Right kidney (tissue), 1 donor: ENCODE data around the gene HNRNPC.
"Not testable (repeated sequence)": the region's sequence is repeated elsewhere in the genome, so short reads cannot be mapped to it uniquely, and the experiment has no call there.

Source experiments
- DNase-seq: peaks from one replicate; pipeline ENCODE4 v3.0.0-alpha.2; 2016

Gene HNRNPC

DNA sequence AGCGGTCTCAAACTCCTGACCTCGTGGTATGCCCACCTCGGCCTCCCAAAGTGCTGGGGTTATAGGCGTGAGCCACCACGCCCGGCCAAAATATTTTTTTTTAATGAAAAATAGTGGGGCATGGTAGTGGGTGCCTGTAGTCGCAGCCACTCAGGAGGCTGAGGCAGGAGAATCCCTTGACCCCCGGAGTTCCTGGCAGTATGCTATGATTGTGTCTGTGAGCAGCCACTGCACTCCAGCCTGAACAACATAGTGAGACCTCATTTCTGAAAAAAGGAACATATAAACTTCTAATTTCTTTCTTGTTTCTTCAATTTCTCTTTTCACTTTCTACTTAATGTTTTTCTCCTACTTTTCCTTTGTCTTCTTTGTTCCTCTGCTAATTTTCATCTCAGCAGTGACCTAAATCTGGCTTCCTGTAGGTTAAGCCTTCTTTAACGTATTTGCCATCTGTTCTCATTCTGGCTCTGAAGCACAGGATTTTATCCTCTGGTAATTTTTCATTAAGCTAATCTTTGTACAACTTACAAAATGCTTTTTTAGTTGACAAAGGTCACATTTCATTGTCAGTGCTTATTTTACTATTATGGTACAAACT is 6.1 kb upstream of the HNRNPC start:
- DNase-seq: no peak

DNA sequence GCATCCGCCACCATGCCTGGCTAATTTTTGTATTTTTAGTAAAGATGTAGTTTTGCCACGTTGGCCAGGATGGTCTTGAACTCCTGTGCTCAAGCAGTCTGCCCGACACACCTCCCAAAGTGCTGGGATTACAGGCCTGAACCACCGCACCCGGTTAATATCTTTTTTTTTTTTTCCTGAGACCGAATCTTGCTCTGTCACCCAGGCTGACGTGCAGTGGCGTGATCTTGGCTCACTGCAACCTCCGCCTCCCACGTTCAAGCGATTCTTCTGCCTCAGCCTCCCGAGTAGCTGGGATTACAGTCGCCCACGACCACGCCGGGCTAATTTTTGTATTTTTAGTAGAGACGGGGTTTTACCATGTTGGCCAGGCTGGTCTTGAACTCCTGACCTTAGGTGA is 3.4 kb upstream of the HNRNPC start:
- not testable (repeated sequence) for DNase-seq

DNA sequence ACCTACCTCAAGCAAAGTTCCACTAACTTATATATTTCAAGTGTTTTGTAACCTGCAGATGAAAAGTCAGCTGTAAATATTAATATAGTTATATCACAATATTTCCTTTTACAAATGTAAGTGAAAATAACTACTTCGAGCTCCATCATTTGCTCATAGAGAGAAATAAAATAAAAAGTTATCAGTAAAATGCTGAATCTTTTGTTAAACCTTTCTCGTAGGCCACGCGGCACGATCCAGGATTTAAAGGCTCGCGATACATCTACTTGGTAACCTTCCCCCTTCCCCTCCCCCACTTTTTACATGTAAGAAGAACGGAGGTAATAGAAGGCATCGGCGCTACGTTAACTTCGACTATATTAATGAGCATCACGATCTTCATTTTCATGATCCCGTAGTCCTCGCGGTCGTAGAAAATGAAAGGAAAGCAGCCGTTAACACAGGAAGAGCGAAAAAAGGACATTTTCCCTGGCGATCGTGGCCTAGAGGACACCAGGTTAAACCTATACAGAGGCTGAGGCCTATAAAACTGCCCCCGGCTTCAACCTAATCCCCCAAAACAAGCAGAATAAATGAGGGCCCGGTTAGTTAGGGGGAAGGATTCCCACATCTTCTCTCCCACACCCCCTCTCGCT is 508 bp downstream of the HNRNPC start:
- no peak for DNase-seq

DNA sequence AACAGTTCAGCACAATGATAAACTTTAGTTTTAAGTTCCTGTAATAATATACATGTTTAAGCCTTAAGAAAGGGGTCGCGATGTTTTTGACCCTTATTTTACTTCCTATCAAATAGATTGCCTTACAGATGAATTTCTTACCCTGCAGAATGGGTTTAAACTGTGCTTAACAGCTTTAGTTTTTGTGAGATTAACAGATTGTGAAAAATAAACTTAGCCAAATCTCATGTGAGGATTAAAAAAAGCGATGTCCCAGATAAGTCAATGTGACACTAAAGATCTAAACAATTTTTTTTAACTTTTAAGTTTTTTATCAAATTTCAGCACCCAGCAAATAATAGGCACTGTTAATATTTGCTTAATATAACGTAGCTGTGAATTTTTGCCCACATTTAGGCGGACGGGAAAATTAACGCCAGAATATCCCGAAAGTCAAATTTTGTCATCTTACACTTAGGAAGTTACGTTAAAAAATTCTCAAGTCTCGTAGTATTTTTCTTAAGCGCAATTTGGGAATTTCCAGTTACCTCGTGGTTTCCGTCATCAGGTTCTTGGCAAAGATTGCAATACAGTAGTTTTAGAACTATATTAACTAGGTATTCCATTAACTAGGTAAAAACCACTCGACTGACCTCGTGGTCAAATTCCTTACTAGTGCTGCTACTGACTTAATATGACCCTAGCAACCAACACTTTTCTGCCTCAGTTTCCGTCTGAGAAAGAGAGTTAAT is 1.2 kb downstream of the HNRNPC start:
- no peak for DNase-seq

DNA sequence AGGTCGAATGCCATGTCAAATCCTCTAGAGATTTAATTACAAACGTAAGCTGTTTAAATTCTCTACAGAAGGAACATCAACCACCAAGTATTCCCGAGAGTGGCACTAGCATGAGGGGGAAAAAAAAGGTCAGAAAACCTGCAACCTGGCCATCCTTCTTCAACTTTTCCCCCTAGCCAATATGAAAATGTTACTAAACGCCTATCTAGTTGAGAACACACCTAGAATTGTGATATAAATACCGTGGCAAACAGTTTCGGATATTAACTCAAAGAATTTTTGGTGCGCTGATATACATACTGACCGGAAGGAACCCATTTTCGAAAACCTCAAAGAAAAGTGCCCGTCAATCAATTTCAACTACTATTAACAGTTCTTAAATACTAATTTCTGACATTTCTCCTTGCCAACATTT is 1.8 kb downstream of the HNRNPC start:
- no peak for DNase-seq

DNA sequence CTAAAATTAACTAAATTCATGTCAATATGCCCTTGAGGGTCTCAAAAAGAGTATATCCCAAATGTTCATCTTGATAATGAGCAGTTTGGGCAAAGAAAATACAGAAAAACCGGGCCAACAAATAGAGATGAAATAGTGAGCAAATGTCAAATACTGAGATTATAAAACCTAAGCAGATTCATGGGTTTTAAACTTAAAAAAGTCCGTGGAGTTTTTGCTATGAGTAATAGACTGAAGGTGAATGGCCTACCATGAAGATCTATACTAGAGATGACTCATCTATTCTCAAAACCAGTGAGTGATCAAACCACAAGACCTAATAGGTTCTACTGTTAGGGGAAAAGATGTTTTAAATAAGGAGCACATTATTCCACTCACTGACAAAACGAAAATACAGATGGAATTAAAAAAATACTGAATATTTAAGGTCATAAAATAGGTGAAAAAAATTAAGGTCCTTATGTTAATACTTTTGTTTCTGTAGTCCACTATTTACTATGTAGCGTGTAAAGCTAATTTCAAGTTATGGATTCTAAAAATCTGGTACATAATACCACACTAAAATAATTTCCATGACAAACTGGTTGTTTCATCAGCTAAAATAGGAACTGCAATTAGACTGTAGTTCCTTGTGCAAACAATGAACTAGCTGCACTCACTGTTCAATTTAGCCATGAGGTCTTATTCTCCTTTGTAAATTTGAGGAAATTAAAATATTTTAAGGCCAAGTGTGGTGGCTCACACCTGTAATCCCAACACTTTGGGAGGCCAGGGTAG is 5.0 kb downstream of the HNRNPC start:
- no peak for DNase-seq

DNA sequence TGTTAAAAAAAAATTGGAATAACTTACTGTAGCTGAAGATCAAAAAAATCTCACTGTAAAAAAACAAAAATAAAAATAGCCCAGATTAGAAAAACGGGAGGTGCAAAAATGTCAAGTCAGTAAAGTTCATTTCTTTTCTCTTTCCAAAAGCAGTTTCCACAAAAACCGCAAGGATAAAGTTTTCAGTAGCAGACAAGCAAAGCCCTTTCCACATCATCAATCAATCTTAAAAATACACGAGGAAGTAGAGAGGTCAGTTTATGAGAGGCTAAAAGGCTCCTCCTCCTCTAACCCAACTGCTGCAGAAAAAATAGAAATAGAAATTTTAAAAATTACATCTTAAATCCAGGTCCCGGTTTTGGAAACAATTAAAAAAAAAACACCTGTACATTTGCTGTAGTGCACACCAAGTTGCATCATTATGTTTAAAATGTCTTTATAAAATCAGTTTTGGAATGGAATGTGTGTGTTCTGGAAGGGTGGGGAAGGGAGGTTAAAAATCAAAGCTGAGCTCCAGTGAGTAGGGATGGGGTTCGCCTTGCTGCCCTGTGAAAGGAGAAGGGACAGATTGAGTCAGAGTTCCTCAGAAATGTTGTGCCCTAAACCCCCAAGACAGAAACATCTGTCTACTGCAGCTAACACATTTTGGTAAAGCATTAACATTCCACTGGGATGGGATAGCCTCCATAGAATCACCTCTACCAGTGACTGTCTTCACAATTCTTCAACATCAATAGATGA is 5.8 kb downstream of the HNRNPC start:
- no peak for DNase-seq

DNA sequence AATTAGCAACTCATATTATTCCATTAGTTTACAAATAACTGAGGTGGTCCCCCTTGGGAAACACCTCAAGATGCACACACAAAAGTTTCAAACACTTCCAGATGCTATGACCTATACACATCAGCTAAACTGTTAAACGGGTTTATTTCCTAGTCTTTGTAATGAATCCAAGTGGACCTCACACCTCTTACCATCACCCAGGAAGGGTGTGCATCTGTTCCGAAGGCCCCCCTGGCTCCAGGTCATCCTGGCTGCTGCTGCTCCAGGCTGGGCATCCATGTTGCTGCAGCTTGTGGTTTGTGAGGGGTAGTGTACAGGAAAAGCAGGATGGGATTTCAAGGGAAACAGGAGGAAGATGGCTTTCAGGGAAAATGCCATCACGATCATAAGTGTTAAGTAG is 6.8 kb downstream of the HNRNPC start:
- DNase-seq: no peak

DNA sequence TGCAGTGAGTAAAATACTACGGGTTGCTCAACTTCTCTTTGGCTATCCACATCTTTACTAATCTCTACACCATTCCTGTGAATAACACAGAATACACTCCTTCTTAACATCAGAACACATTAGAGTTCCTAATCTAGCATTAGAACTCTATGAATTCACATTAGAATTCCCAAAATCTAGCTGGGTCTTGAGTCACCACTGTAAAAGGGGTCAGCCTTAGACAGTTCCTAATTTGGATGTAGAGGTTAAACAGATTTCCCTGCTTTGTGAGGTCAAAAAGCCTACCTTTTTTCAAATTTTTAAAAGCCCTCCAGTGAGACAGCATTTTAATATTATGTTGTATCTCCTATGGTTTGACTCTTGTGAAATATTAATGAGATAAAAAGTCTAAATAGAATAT is 7.4 kb downstream of the HNRNPC start:
- DNase-seq: no peak

DNA sequence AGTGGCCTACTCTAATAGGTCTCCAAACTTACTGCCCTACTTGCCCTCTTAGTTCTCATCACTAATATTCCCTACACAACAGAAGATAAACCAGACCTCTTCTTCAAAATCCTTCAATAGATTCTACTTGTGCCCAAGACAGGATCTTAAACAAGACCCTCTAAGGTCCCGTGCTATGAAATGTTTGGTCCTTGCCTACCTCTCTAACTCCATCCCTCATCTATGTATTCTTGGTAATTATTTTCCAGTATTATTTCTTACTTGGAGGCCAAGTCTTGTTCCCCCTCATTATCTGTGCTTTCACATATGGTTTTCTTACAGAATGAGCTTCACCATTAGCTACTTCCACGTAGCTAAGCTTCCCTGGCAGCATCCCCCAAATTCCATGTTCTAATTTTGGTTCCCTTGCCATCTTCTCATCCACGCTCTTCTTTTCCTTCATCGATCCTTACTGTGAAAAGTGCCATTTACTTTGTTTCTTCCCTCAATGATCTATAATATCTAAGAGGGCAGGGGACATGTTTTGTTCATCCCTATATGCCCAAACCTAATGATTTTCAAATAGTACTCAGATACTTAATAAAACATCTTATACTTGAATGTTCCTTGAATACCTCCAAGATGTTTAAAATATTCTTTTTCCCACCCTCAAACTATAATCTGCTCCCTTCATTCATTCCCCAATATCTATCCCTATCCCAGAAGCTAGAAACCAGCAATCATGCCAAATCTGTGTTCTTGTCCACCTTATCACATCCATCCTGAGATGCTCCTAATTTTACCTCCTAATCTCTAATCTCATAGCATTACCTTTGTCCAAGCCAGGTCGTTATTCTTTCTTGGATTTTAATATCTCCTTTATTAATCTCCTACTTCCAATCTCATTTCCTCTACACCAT is 10.1 kb downstream of the HNRNPC start:
- no peak for DNase-seq

DNA sequence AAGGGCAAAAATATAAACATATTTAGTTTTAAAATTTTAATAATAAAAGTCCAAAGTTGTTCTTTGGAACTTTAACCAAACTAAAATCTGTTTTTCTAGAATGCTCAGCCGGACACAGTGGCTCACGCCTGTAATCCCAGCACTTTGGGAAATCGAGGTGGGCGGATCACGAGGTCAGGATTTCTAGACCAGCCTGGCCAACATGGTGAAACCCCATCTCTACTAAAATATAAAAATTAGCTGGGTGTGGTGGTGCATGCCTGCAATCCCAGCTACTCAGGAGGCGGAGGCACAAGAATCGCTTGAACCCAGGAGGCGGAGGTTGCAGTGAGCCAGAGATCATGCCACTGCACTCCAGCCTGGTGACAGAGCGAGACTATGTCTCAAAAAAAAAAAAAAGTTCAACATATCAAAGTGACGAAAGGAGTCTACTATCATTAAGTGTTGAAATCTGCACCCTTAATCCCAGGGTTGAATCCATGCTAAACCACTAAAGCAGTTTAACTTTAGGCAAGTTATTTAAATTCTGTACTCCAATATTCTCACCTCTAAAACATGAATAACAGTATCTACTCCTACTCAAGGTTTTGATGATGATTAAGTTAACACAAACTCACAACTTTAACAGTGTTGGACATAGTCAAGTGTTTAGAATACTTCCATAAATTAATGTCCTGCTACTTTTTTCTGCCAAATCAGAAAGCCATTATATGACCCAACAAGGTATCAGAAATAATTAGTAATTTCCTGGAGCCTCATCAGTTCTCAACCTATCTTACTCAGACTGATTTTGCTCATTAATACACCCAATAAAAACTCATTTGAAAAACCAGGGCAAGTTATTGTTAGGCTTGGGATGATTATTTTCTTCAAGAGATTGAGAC is 11.0 kb downstream of the HNRNPC start:
- DNase-seq: no peak

DNA sequence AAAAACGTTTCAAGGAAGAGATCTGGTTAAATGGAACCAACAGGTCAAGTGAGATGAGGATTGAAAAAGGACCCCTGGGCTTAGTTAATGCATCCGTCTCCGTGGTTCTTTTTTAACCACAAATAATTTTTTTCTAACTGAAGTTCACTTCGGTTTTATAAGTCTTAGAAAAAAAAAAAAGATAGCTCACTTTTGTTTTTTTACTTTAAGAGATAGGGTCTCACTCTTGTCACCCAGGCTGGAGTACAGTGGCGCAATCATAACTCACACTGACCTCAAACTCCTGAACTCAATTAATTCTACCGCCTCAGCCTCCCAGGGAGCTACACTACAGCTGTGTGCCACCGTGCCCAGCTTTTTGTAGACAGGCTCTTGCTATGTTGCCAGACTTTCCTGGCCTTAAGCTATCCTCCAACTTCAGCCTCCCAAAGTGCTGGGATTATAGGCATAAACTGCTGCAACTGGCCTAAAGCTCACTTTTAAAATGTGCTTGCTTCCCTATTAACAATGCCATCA is 11.8 kb downstream of the HNRNPC start:
- DNase-seq: no peak

DNA sequence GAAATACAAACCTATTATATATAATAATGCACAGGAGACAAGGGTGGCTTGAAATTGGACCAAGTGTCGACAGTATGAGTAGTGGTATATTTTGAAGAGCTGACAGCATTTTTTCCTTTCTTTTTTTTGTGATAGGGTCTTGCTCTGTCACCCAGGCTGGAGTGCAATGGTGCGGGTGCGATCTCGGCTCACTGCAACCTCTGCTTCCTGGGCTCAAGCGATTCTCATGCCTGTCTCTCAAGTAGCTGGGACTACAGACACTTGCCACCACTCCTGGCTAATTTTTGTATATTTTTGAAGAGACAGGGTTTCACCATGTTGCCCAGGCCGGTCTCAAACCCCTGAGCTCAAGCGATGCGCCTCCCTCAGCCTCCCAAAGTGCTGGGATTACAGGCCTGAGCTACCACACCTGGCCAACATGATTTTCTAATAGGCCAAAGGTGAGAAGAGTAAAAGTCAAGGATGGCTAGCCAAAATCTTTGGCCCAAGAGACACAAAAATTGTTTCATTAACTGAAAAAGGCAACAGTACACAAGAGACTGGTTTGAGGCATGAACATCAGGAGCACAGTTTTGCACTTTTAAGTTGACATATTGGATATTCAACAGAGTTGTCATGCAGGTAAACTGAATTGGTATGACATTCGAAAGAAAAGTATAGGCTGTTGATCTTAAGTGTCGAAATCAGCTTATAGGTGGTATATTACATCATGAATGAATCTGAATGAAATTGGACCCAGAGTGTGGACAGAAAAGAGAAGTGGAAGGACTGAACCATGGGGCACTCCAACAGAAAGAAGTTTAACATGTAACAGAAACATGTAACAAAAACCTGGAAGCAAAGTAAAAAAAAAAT is 12.5 kb downstream of the HNRNPC start:
- DNase-seq: no peak

DNA sequence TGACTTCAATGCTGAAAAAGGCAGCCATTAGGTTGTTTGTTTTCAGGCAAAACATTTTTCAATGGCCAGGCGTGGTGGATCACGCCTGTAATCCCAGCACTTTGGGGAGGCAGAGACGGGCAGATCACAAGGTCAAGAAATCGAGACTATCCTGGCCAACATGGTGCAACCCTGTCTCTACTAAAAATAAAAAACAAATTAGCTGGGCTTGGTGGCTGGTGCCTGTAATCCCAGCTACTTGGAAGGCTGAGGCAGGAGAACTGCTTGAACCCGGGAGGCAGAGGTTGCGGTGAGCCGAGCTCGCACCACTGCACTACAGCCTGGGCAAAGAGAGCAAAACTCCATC is 13.2 kb downstream of the HNRNPC start:
- not testable (repeated sequence) for DNase-seq

DNA sequence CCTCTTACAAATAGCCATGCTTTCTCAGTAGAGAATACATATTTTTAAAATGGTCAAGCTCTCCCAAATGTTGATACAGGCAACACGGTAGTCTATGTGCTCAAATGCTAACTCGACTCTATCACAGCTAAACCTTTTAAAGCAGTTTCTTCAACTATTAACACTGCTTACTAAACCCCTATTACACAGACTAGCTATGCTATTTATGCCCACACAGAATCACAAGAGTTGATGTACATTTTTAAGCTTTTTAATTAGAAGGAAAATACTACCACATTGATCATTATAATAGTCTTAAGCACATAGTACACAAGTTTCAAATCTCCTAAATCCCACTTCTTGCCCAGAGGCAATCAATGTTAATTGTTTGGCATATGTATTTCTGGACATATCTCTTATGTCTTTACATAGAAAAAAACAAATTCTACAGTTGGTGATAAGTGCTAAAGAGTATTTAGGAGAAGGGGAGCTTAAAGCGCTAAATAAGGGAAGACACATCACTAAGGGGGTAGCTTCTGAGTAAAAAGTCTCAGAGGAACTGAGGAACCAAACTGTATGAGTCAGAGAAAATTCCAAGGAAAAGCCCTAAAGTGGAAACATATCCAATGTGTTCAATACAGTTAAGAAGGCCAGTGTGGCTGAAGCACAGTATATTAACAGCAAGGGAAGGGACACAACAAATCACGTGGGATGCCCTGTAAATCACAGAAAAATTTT is 13.7 kb downstream of the HNRNPC start:
- DNase-seq: no peak

DNA sequence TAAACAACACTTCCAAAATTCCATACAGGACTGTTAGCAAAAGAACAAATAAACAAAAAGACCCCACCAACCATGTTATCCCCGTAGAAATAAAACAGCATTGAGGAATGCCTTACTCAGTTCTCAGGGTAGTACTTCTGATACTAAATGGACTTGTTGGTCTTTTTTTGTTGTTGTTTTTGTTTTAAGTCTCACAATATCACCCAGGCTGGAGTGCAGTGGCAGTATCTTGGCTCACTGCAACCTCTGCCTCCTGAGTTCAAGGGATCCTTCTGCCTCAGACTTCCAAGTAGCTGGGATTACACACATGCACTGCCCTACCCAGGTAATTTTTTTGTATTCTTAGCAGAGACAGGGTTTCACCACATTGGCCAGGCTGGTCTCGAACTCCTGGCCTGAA is 17.1 kb downstream of the HNRNPC start:
- DNase-seq: no peak

DNA sequence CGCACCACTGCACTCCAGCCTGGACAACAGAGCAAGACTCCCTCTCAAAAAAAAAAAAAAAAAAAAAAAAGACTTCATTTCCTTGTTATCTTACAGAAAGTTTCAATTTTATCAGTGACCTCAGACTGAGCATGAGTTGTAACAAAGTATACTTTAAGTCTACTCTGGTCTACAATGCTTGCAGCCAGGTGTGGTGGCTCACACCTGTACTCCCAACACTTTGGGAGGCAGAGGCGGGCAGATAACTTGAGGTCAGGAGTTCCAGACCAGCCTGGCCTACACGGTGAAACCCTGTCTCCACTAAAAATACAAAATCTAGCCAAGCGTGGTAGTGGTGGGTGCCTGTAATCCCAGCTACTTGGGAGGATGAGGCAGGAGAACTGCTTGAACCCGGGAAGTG is 18.0 kb downstream of the HNRNPC start:
- DNase-seq: no peak

DNA sequence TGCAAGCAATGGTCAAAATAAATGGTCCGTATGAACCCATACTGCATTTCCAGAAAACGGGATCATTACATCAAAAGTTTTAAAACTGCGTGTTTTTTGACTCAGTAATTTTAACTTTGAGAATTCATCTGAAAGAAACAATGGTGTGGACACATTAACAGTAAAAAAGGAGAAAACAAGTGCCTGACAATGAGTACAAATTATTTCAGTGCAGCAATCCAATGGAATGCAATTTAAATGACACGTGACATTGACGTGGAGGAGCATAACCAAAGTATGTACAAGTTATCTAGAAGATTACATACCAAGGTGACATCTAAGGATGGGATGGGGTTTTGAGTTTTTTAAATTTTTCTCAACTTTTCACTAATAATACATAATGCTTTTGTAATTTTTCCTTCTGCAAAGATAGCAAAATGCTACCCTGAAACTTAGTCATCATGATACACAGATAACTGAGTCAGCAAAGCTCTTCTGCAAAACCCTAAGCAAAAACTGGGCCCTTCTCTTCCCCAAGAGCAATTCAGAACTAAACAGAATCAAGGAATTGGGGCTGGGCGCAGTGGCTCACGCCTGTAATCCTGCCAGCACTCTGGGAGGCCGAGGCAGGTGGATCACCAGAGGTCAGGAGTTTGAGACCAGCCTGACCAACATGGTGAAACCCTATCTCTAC is 20.4 kb downstream of the HNRNPC start:
- no peak for DNase-seq
